Measurements from ENCODE around the gene FKBP1A.
"Not testable (repeated sequence)": the region's sequence is repeated elsewhere in the genome, so short reads cannot be mapped to it uniquely, and the experiment has no call there.

Gene FKBP1A

GRCh38 chr20:1362484-1362883, 30.4 kb downstream of the FKBP1A start:
- DNase-seq = no peak

- DNase-seq = no peak
These were observed 32.6 kb downstream of the FKBP1A start for GRCh38 chr20:1360094-1360846.

- DNase-seq = no peak
These were observed 34.8 kb downstream of the FKBP1A start for GRCh38 chr20:1357921-1358671.

GRCh38 chr20:1353956-1354355, 38.9 kb downstream of the FKBP1A start:
- DNase-seq = no peak

- no peak for DNase-seq
These were observed 46.4 kb downstream of the FKBP1A start for GRCh38 chr20:1346315-1346969.

GRCh38 chr20:1345756-1346093, 47.1 kb downstream of the FKBP1A start:
- DNase-seq = no peak

GRCh38 chr20:1345030-1345755, 47.7 kb downstream of the FKBP1A start:
- no peak for DNase-seq

GRCh38 chr20:1343446-1344124, 49.3 kb downstream of the FKBP1A start:
- DNase-seq = not testable (repeated sequence)

GRCh38 chr20:1341561-1342265, 51.1 kb downstream of the FKBP1A start:
- DNase-seq = no peak

GRCh38 chr20:1338801-1339200, 54.1 kb downstream of the FKBP1A start:
- DNase-seq = no peak

GRCh38 chr20:1338096-1338495, 54.8 kb downstream of the FKBP1A start:
- DNase-seq = no peak

- no peak for DNase-seq
These were observed 55.4 kb downstream of the FKBP1A start for GRCh38 chr20:1337441-1337840.

GRCh38 chr20:1336699-1337367, 56.0 kb downstream of the FKBP1A start:
- no peak for DNase-seq

GRCh38 chr20:1335961-1336698, 56.7 kb downstream of the FKBP1A start:
- no peak for DNase-seq

- no peak for DNase-seq
These were observed 58.1 kb downstream of the FKBP1A start for GRCh38 chr20:1334761-1335160.

- DNase-seq = no peak
These were observed 58.5 kb downstream of the FKBP1A start for GRCh38 chr20:1334370-1334731.

- DNase-seq = no peak
These were observed 59.1 kb downstream of the FKBP1A start for GRCh38 chr20:1333462-1334369.

GRCh38 chr20:1332749-1333300, 60.0 kb downstream of the FKBP1A start:
- no peak for DNase-seq

- DNase-seq = no peak
These were observed 60.9 kb downstream of the FKBP1A start for GRCh38 chr20:1331801-1332453.
